Muscle of leg (tissue), 11 donors: Measurements from ENCODE around the gene AREG. TPM values are rescaled to one million over a fixed set of nuclear protein-coding genes. Genes with fewer than 3 reads are reported as not detected.

ENCODE experiments used
- DNase-seq: peaks from one replicate; pipeline ENCODE4 v3.0.0; 2013
- H3K27ac ChIP-seq: one replicate; pipeline ENCODE4 v1.5.1; 2013; ENCODE audit warnings: mild to moderate bottlenecking, low read length, control low read depth
- H3K27me3 ChIP-seq: one replicate; pipeline ENCODE4 v1.6.1; 2013; ENCODE audit warnings: low read length; ENCODE audit not compliant: control insufficient read depth, insufficient read depth
- H3K36me3 ChIP-seq: one replicate; pipeline ENCODE4 v1.6.1; 2013; ENCODE audit warnings: low read length; ENCODE audit not compliant: control insufficient read depth, insufficient read depth
- H3K4me1 ChIP-seq: one replicate; pipeline ENCODE4 v1.6.1; 2013; ENCODE audit warnings: low read length; ENCODE audit not compliant: control insufficient read depth, insufficient read depth
- H3K4me3 ChIP-seq: one replicate; pipeline ENCODE4 v1.5.1; 2013; ENCODE audit warnings: low read length, control low read depth
- H3K9me3 ChIP-seq: replicated peaks from 2 replicates; pipeline ENCODE4 v1.6.1; 2013; ENCODE audit warnings: low read depth, low read length; ENCODE audit not compliant: control insufficient read depth
- WGBS: methylation state at CpG from one replicate; pipeline ENCODE4 v1.1.5; 2013; ENCODE audit warnings: missing lambda C conversion rate; ENCODE audit not compliant: insufficient coverage; 5-methylcytosine and 5-hydroxymethylcytosine counted together
- polyA plus RNA-seq, 8 donors: library from polyadenylated mRNA; unstranded; fragments of 120-200 nt; gene quantifications; one replicate each; pipeline versions ENCODE4 v1.2.1 to v1.2.3, GENCODE V29; 2013; ENCODE audit warnings: inconsistent platforms in 1 of 8, low replicate concordance in 1 of 8; ENCODE audit not compliant: insufficient read length in 8 of 8, insufficient read depth in 1 of 8
- total RNA-seq: library from RNA; stranded (reverse); fragments of 120-200 nt; gene quantifications from one replicate; pipeline ENCODE4 v1.2.4, GENCODE V29; 2013

The AREG gene
- total and polyA plus RNA-seq, 9 donors, result 0.09 to 0.40 (median 0.15) TPM; not detected in 4

DNA sequence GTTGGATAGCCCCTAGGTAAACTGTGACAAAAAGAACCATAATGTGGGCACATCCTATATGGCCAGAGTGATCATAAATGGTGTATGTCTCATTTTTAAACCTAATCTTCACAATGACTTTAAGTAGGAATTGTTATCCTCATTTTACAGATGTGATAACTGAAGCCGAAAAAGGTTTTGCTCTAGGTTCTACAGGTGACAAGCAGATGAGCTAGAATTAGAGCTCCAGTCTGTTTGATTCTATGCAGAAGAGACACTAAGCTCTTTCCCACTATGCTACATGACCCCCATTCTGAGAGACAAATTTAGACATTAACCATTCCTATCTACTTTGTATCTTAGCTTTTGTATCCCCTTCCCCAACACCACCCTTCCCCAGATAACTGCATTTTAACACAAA lies 2.0 kb downstream of the AREG start:
- Histone ChIP-seq H3K27ac (no peak overlapping the region), H3K9me3 (no peaks in the 10 kb centered on the region), H3K4me3 (no peak overlapping the region), H3K36me3 (no peaks in the 10 kb centered on the region), H3K27me3 (peaks cover 12% of the 10 kb centered on the region), H3K4me1 (peaks cover 4% of the 10 kb centered on the region)
- no CpG with 5 or more reads among the region's 1 CpG for WGBS
- no peak for DNase-seq

DNA sequence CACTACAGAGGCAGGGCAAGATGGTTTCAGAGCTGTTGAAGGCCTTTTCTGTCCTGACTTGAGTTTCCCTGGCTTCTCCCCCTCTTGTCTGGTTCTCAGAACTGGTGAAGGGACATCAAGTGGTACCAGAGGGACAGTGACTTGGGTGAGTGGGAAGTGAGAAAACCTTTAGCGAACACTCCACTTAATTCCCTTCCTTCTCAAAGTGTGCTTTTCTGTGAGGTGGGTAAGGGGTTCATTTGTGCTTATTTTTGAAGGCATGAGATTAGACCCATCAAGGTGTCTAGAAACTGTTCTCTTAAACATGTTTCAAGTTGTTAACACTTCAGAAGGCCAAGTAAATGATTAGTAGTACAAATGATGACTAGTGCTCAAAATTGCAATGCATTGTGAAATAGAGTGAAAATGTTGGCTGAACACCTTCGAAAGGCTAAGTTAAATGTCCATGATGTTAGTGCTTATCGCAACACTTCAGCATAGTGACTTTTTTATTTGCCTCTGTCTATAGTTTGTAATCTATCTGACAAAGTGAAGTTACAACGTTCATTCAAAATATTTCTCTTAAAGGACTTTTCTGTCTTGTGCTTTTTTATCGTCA lies 2.8 kb downstream of the AREG start:
- H3K4me1 ChIP-seq, result peaks cover 4% of the 10 kb centered on the region
- H3K27me3 ChIP-seq, result peaks cover 12% of the 10 kb centered on the region
- no CpG with 5 or more reads among the region's 5 CpGs for WGBS
- H3K27ac ChIP-seq, result no peak overlapping the region
- DNase-seq, result no peak
- no peaks in the 10 kb centered on the region for H3K36me3 ChIP-seq
- H3K4me3 ChIP-seq, result no peak overlapping the region
- no peaks in the 10 kb centered on the region for H3K9me3 ChIP-seq

DNA sequence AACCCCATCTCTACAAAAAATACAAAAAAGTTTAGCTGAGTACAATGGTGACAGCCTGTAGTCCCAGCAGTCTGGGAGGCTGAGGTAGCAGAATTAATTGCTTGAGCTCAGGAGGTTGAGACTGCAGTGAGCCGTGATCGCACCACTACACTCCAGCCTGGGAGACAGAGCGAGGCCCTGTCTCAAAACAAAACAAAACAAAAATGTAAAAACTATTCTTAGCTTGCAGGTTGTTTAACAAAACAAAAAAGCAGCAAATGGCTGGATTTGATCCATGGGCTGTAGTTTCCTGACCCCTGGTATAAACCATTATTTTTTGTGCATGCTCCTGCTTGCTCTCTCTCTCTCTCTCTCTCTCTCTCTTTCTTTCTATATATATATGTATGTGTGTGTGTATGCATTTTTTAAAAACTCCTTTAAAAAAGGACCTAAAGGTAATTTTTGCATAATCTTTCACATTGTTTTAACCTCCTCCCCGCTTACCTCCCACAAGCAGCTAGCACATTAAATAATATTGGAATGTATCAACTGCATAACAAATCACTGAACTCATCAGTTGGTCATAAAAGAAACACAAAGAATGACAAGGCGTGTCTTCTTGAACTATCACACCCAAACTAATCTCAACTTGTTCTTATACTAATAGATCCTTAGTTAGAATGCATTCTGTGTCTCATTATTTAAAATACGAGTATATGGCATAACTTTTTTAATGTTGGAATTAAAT lies 4.8 kb downstream of the AREG start:
- Histone ChIP-seq H3K4me1 (peaks cover 4% of the 10 kb centered on the region), H3K9me3 (no peaks in the 10 kb centered on the region), H3K4me3 (no peak overlapping the region), H3K36me3 (no peaks in the 10 kb centered on the region), H3K27me3 (peaks cover 12% of the 10 kb centered on the region), H3K27ac (no peak overlapping the region)
- no peak for DNase-seq
- WGBS, result no CpG with 5 or more reads among the region's 6 CpGs

DNA sequence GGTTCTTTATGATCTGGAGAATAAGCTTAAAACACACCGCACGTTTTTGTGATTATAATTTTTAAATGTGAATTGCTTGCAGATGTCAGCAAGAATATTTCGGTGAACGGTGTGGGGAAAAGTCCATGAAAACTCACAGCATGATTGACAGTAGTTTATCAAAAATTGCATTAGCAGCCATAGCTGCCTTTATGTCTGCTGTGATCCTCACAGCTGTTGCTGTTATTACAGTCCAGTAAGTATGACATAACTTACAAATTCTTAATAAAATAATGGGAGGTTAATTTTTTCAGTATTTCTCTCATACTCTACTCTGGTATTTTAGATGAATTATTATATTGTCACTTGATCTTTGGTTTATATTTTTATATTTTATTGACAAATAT lies 5.4 kb downstream of the AREG start:
- Histone ChIP-seq H3K36me3 (no peaks in the 10 kb centered on the region), H3K9me3 (no peaks in the 10 kb centered on the region), H3K27ac (no peak overlapping the region), H3K27me3 (peaks cover 7% of the 10 kb centered on the region), H3K4me1 (peaks cover under 1% of the 10 kb centered on the region), H3K4me3 (no peak overlapping the region)
- WGBS, result 69% methylated on average over 4 of the region's 4 CpGs
- DNase-seq, result no peak

DNA sequence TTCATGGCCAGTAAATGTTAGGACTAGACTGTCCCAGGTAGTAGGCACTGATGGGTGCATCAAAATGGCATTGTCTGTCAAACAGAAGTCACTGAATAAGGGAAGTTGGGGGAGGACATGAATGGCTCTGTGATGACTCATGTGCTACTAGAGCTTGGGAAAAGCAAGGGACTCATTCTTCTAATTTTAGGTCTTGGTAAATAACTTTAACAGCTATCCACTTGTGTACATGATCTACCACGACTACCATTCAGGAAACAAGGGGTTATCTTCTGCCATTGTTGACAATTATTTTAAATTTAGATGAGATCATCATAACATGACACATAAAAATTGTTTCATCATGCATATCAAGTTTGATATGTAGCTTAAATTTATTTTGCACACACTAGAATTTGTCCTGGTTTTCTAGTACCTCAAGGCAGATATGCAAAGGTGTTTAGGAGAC lies 6.3 kb downstream of the AREG start:
- WGBS, result no CpG with 5 or more reads among the region's 1 CpG
- no peak for DNase-seq
- no peaks in the 10 kb centered on the region for H3K4me1 ChIP-seq
- no peaks in the 10 kb centered on the region for H3K36me3 ChIP-seq
- H3K27me3 ChIP-seq, result peaks cover 3% of the 10 kb centered on the region
- no peak overlapping the region for H3K27ac ChIP-seq
- no peaks in the 10 kb centered on the region for H3K9me3 ChIP-seq
- no peak overlapping the region for H3K4me3 ChIP-seq

DNA sequence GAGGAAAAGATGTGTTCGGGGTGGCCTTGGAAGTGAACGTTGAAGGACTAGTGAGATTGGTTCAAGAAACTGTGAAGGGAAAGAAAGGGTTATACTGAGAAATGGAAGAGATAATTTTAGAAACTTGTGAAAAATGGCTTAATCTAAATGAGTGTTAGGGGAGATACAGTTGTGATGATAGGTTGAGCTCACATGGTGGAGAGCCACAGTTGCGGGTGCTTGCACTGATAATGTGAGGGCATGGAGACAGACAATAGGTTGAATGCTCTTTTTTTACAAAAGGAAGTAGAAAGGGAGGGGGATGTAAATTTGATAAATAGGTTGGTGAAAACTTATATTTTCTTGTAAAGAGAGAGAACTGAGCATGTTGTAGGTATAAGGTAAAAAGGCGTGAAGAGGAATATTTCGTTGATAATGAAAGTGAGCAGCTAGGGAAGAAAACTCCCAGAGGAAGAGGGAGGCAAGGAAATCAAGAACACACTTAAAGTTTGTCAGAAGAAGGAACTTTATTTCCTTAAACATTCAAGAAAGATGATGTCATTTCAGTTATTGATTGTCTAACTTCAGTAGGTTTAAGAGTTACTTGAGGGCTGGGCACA lies 8.2 kb downstream of the AREG start:
- 75% methylated on average over 5 of the region's 5 CpGs for WGBS
- no peaks in the 10 kb centered on the region for H3K27me3 ChIP-seq
- H3K9me3 ChIP-seq, result no peaks in the 10 kb centered on the region
- H3K27ac ChIP-seq, result no peak overlapping the region
- no peaks in the 10 kb centered on the region for H3K4me1 ChIP-seq
- no peaks in the 10 kb centered on the region for H3K36me3 ChIP-seq
- no peak overlapping the region for H3K4me3 ChIP-seq
- no peak for DNase-seq

DNA sequence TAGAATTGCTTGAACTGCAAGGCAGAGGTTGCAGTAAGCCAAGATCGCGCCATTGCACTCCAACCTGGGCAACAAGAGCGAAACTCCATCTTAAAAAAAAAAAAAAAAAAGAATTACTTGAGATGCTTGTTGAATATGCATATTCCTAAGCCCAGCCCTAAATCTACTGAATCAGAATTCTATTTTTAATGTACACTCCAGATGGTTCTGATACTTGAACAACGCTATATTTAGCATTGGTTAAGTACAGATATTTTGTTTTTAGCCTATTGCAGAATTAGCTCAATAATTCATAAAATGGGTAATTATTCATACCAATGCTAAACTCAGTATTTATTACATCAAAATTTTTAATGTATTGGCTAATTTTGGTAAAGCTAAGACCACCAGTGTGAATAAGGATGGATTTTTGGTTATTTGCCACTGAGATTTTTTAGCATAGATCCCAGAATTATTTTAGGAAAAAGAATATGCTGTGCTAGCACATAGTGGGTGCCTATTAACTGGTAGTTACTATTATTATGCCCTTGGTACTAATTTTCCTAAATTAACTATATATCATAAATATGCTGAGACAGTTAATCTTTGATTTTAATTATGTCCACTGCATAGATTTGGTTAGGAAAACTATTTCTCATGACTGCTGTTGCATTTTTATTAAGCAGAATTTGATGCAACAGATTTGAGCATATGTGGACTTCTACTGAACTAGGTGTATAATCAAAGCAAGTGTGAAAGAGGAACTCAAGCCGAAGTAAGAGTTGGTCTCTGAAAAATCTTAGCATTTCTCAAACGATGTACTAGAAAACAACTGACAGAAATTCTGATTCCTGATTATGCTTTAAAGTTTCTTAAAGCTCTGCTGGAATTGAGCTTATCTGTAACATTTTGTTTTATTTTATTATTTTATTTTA lies 9.2 kb downstream of the AREG start:
- no peak for DNase-seq

DNA sequence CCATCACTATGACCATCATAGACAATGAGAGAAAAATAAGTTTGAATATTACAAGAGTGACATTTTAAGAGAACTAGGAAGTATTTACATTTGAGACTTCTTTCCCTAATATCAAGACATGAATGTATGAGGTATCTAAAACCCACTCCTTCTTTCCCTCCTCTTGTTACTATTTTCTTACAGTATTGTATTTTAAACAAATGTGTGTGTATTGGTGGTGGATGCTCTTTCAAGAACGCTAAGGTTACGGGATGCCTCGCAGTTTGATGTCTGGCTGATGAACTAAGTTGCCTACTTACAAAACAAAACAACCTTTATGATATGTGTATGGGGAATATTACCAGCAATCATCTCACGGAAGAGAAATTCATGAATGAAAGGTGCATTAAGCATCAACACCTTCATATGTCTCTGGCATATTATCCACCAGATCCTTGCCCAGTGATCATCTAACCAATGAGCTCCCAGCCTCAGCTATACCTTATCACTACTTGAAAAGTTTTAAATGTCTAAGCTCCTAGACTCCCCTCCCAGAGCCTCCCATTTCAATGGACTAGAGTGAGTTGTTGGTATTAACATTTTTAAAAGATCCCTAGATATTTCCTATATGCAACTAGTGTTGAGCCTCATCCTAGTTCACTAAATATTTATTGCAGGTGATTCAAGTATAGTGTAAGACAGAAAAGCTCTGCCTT lies 10.6 kb downstream of the AREG start:
- H3K36me3 ChIP-seq, result no peaks in the 10 kb centered on the region
- no peaks in the 10 kb centered on the region for H3K4me1 ChIP-seq
- no CpG with 5 or more reads among the region's 4 CpGs for WGBS
- no peak overlapping the region for H3K27ac ChIP-seq
- DNase-seq, result no peak
- no peak overlapping the region for H3K4me3 ChIP-seq
- no peaks in the 10 kb centered on the region for H3K27me3 ChIP-seq
- no peaks in the 10 kb centered on the region for H3K9me3 ChIP-seq

More for the DNA sequence above, 9.2 kb downstream of the AREG start:
- WGBS, result no CpG with 5 or more reads among the region's 6 CpGs
- no peaks in the 10 kb centered on the region for H3K9me3 ChIP-seq
- H3K27ac ChIP-seq, result no peak overlapping the region
- H3K4me3 ChIP-seq, result no peak overlapping the region
- H3K4me1 ChIP-seq, result no peaks in the 10 kb centered on the region
- H3K27me3 ChIP-seq, result no peaks in the 10 kb centered on the region
- H3K36me3 ChIP-seq, result no peaks in the 10 kb centered on the region

DNA sequence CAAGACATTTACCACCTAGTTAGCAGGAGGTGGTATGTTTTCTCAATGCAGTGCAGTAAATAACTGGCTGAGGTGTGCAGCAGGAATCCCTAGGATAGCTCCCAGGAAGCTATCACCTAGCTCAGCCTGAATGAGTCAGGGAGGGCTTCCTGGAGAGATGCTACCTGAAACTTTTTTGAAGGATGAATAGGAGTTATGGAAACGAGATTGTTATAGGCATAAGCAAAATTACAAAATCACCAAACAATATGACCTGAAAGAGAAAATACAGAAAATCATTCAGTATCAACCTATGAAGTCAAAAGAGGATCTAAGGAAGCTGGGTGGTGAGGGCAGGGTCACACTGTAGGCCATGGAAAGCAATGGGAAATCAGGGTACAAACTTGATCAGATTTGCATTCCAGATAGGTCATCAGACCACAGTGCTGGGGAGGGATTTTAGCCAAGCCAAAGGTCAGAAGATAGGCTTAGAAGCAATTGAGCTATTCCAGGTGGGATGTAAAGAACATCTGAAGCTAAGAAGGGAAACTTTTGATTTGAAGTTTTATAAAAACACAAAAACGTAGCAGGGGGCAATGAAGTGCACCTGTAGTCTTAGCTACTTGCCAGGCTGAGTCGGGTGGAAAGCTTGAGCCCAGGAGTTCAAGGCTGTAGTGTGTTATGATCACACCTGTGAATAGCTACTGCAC lies 11.3 kb downstream of the AREG start:
- H3K4me3 ChIP-seq, result no peak overlapping the region
- WGBS, result 50% methylated on average over 1 of the region's 3 CpGs
- H3K36me3 ChIP-seq, result no peaks in the 10 kb centered on the region
- DNase-seq, result no peak
- no peaks in the 10 kb centered on the region for H3K27me3 ChIP-seq
- H3K4me1 ChIP-seq, result no peaks in the 10 kb centered on the region
- H3K9me3 ChIP-seq, result no peaks in the 10 kb centered on the region
- no peak overlapping the region for H3K27ac ChIP-seq
